Adrenal gland (tissue), 12 donors: Measurements from ENCODE around the gene SSR1. TPM values are rescaled to one million over a fixed set of nuclear protein-coding genes. Genes with fewer than 3 reads are reported as not detected.

ENCODE experiments used
- DNase-seq, 7 donors: peaks; one replicate each; pipeline ENCODE4 v3.0.0-alpha.2; 2019 to 2020
- H3K27ac ChIP-seq, 5 donors: fragments of 200-600 bp; sonication (generic) in 4 of 5; 1 replicate in 3 of 5; 2 replicates in 2 of 5; pipeline versions ENCODE4 v1.5.1 to v1.8.0; 2016 to 2020; ENCODE audit warnings: mild to moderate bottlenecking in 1 of 5
- H3K27me3 ChIP-seq: fragments of 200-600 bp; 2 replicates; pipeline ENCODE4 v1.8.0; 2021
- H3K36me3 ChIP-seq, 2 donors: fragments of 200-600 bp; replicated peaks in 1 of 2; 1 replicate in 1 of 2; 2 replicates in 1 of 2; pipeline versions ENCODE4 v1.5.1 to v1.8.0; 2018 to 2022
- H3K4me1 ChIP-seq, 2 donors: fragments of 200-600 bp; replicated peaks in 1 of 2; 1 replicate in 1 of 2; 2 replicates in 1 of 2; pipeline versions ENCODE4 v1.5.1 to v1.8.0; 2018 to 2021
- H3K4me3 ChIP-seq, 4 donors: fragments of 200-600 bp; sonication (generic) in 3 of 4; one replicate each; pipeline ENCODE4 v1.5.1; 2016 to 2018
- H3K9me3 ChIP-seq, 3 donors: fragments of 200-600 bp; sonication (generic) in 1 of 3; replicated peaks in 1 of 3; 1 replicate in 2 of 3; 2 replicates in 1 of 3; pipeline versions ENCODE4 v1.5.1 to v1.8.0; 2016 to 2021
- CTCF ChIP-seq, 6 experiments: fragments of 450-650 bp in 4 of 6; fragments of 200-600 bp in 2 of 6; sonication (generic) in 1 of 6; IDR thresholded peaks; 1 replicate in 5 of 6; 2 replicates in 1 of 6; pipeline versions ENCODE4 v1.5.1 to v1.8.0; 2016 to 2021; ENCODE audit warnings: antibody characterized with exemption in 6 of 6, mild to moderate bottlenecking in 2 of 6, moderate library complexity in 1 of 6
- POLR2A ChIP-seq, 2 donors: fragments of 450-650 bp; IDR thresholded peaks; one replicate each; pipeline ENCODE4 v1.6.1; 2017; ENCODE audit warnings: antibody characterized with exemption in 2 of 2, mild to moderate bottlenecking in 2 of 2, moderate library complexity in 1 of 2
- WGBS, 4 donors: extraction: QIAGEN DNeasy Blood & Tissue Kit in 2 of 4; methylation state at CpG; one replicate each; pipeline versions ENCODE4 v1.1.5 to v1.1.7; 2013 to 2017; 5-methylcytosine and 5-hydroxymethylcytosine counted together
- intact Hi-C, 2 donors: fragments of 100-400 bp; cut with DNase I; formaldehyde crosslinking; loops; one replicate each; pipeline versions ENCODE4 v1.14.1 to v1.15.0; 2022 to 2023
- polyA plus RNA-seq, 3 donors: library from polyadenylated mRNA; stranded (reverse); fragments of 200-250 nt in 2 of 3; fragments of 350-450 nt in 1 of 3; fragmentation: Illumina TruSeq in 1 of 3; extraction: RNeasy Lipid Tissue Mini Kit (QIAGEN cat#74804) in 1 of 3; gene quantifications; one replicate each; pipeline ENCODE4 v1.2.3, GENCODE V29; 2013 to 2014
- total RNA-seq, 9 donors: library from RNA; depleted of rRNA in 4 of 9; stranded (reverse); fragments of >200 nt in 4 of 9; fragments of 120-200 nt in 1 of 9; fragmentation: NEBNext Ultra II Directional in 1 of 9; extraction: Animal tissue kit (Norgen Biotek cat#: 25700) in 1 of 9; gene quantifications; one replicate each; pipeline versions ENCODE4 v1.1.0 to v1.2.4, GENCODE V29; 2013 to 2023
- donor health status: healthy with polysubstance abuse.
- donor health status: Bipolar disorder and iron deficiency.
- donor health status: DM: yes; HTN: yes; CAD: no.
- donor health status: DM: no; HTN: no; CAD: no.
- donor health status: DM: no; HTN: no; CAD: no.
- donor health status: DM: yes; HTN: yes; CAD: no.

The SSR1 gene
- total and polyA plus RNA-seq, 12 donors: 9.7 to 281 (median 96.3) TPM

GRCh38 chr6:7292596-7293255 lies 20.3 kb downstream of the SSR1 start:
- H3K27ac ChIP-seq: no peak overlapping the region
- H3K4me1 ChIP-seq: no peaks in the 10 kb centered on the region
- no peak for DNase-seq
- H3K27me3 ChIP-seq: no peaks in the 10 kb centered on the region
- no peaks in the 10 kb centered on the region for H3K9me3 ChIP-seq
- intact Hi-C loops: no loop called here
- whole genome bisulfite sequencing, 4 donors: 77 to 89% (median 87%) methylated on average over 6 of the region's 6 CpGs
- TF ChIP-seq CTCF (IDR thresholded peaks at IDR 0.05) (no peak), POLR2A (IDR thresholded peaks at IDR 0.05) (no peak)
- H3K4me3 ChIP-seq: no peak overlapping the region
- H3K36me3 ChIP-seq: peaks cover 0 to 61% of the 10 kb centered on the region in 2 donors

GRCh38 chr6:7290079-7290478 lies 22.9 kb downstream of the SSR1 start:
- Histone ChIP-seq H3K9me3 (no peaks in the 10 kb centered on the region), H3K27ac (no peak overlapping the region), H3K36me3 (peaks cover 0 to 64% of the 10 kb centered on the region in 2 donors), H3K4me1 (no peaks in the 10 kb centered on the region), H3K4me3 (no peak overlapping the region), H3K27me3 (no peaks in the 10 kb centered on the region)
- TF ChIP-seq POLR2A (IDR thresholded peaks at IDR 0.05) (no peak), CTCF (IDR thresholded peaks at IDR 0.05) (no peak)
- no peak for DNase-seq
- WGBS, 4 donors: 89 to 97% (median 92%) methylated on average over 1 of the region's 1 CpG
- intact Hi-C loops: no loop called here

GRCh38 chr6:7285416-7285815 lies 27.6 kb downstream of the SSR1 start:
- Histone ChIP-seq H3K27ac (no peak overlapping the region), H3K27me3 (no peaks in the 10 kb centered on the region), H3K9me3 (no peaks in the 10 kb centered on the region), H3K4me1 (no peaks in the 10 kb centered on the region), H3K4me3 (no peak overlapping the region), H3K36me3 (peaks cover 0 to 46% of the 10 kb centered on the region in 2 donors)
- no peak for TF ChIP-seq CTCF (IDR thresholded peaks at IDR 0.05)
- TF ChIP-seq POLR2A (IDR thresholded peaks at IDR 0.05): no peak
- WGBS, 4 donors: 93 to 97% (median 96%) methylated on average over 4 to 6 of the region's 6 CpGs
- DNase-seq: no peak
- intact Hi-C loops: loop anchor here in 1 of 2 donors (10.0 kb wide), 1 partner anchor 329 kb away; no protein-coding TSS in a partner anchor

- H3K27me3 ChIP-seq: no peaks in the 10 kb centered on the region
- peaks cover 0 to 34% of the 10 kb centered on the region in 2 donors for H3K36me3 ChIP-seq
- DNase-seq: no peak
- no peaks in the 10 kb centered on the region for H3K4me1 ChIP-seq
- TF ChIP-seq POLR2A (IDR thresholded peaks at IDR 0.05) (no peak), CTCF (IDR thresholded peaks at IDR 0.05) (no peak)
- H3K9me3 ChIP-seq: no peaks in the 10 kb centered on the region
- no peak overlapping the region for H3K4me3 ChIP-seq
- H3K27ac ChIP-seq: no peak overlapping the region
- intact Hi-C loops: loop anchor here (5.0 to 10.0 kb wide), 2 partner anchors 331 to 334 kb away; no protein-coding TSS in a partner anchor
- WGBS, 4 donors: 77 to 84% (median 79%) methylated on average over 2 of the region's 2 CpGs
Observed at GRCh38 chr6:7283676-7284075, 29.3 kb downstream of the SSR1 start.
